Upper lobe of right lung (tissue), 1 donor: Measurements from ENCODE around the gene PCDHGA9. TPM values are rescaled to one million over a fixed set of nuclear protein-coding genes. Genes with fewer than 3 reads are reported as not detected.

Experiments used
- ATAC-seq: fragments of 200-7000 bp; cut with Tn5 transposase; one replicate; pipeline ENCODE4 v1.9.1; 2020; ENCODE audit warnings: mild to moderate bottlenecking, moderate library complexity
- DNase-seq: peaks from one replicate; pipeline ENCODE4 v3.0.0-alpha.2; 2020
- H3K27ac ChIP-seq: fragments of 200-600 bp; one replicate; pipeline ENCODE4 v1.8.0; 2022
- H3K27me3 ChIP-seq: fragments of 200-600 bp; one replicate; pipeline ENCODE4 v1.8.0; 2022; ENCODE audit warnings: mild to moderate bottlenecking
- H3K36me3 ChIP-seq: fragments of 200-600 bp; one replicate; pipeline ENCODE4 v1.8.0; 2022
- H3K4me1 ChIP-seq: fragments of 200-600 bp; one replicate; pipeline ENCODE4 v1.8.0; 2022
- H3K4me3 ChIP-seq: fragments of 200-600 bp; one replicate; pipeline ENCODE4 v1.8.0; 2022; ENCODE audit warnings: mild to moderate bottlenecking
- H3K9me3 ChIP-seq: fragments of 200-600 bp; one replicate; pipeline ENCODE4 v1.8.0; 2022
- intact Hi-C: fragments of 100-400 bp; cut with DNase I; formaldehyde crosslinking; loops from one replicate; pipeline ENCODE4 v1.11.0; 2022
- total RNA-seq: library from RNA; stranded (reverse); fragmentation: NEBNext Ultra II Directional; extraction: Animal tissue kit (Norgen Biotek cat#: 25700); gene quantifications from one replicate; pipeline ENCODE4 v1.2.1, GENCODE V29; 2021
- TF ChIP-seq, protein P1 (sequence below): fragments of 200-600 bp; IDR thresholded peaks from one replicate; pipeline ENCODE4 v1.8.0; 2022; ENCODE audit warnings: antibody characterized with exemption
- donor health status: DM: no; HTN: yes; CAD: no; lungs with severe emphysema.

Gene PCDHGA9
- total RNA-seq, 1 donor from 2014 or later = 5.4 TPM

DNA sequence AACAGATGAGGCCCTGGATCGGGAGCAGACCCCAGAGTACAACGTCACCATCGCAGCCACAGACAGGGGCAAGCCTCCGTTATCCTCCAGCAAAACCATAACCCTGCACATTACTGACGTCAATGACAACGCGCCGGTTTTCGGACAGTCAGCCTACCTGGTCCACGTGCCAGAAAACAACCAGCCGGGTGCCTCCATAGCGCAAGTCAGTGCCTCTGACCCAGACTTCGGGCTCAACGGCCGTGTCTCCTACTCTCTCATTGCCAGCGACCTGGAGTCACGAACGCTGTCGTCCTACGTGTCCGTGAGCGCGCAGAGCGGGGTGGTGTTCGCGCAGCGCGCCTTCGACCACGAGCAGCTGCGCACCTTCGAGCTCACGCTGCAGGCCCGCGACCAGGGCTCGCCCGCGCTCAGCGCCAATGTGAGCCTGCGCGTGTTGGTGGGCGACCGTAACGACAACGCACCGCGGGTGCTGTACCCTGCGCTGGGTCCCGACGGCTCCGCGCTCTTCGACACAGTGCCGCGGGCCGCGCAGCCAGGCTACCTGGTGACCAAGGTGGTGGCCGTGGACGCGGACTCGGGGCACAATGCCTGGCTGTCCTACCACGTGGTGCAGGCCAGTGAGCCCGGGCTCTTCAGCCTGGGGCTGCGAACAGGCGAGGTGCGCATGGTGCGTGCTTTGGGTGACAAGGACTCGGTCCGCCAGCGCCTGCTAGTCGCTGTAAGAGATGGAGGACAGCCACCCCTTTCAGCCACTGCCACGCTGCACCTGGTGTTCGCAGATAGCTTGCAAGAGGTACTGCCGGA, 16.7 kb downstream of the PCDHGA9 start:
- no peak overlapping the region for H3K27ac ChIP-seq
- H3K4me1 ChIP-seq = no peaks in the 10 kb centered on the region
- DNase-seq = no peak
- H3K4me3 ChIP-seq = no peak overlapping the region
- H3K9me3 ChIP-seq = peaks cover 65% of the 10 kb centered on the region
- intact Hi-C loops = no loop called here
- H3K36me3 ChIP-seq = no peaks in the 10 kb centered on the region
- TF ChIP-seq, protein P1, sequence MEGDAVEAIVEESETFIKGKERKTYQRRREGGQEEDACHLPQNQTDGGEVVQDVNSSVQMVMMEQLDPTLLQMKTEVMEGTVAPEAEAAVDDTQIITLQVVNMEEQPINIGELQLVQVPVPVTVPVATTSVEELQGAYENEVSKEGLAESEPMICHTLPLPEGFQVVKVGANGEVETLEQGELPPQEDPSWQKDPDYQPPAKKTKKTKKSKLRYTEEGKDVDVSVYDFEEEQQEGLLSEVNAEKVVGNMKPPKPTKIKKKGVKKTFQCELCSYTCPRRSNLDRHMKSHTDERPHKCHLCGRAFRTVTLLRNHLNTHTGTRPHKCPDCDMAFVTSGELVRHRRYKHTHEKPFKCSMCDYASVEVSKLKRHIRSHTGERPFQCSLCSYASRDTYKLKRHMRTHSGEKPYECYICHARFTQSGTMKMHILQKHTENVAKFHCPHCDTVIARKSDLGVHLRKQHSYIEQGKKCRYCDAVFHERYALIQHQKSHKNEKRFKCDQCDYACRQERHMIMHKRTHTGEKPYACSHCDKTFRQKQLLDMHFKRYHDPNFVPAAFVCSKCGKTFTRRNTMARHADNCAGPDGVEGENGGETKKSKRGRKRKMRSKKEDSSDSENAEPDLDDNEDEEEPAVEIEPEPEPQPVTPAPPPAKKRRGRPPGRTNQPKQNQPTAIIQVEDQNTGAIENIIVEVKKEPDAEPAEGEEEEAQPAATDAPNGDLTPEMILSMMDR = no peak
- ATAC-seq = no peak
- H3K27me3 ChIP-seq = peaks cover 9% of the 10 kb centered on the region

DNA sequence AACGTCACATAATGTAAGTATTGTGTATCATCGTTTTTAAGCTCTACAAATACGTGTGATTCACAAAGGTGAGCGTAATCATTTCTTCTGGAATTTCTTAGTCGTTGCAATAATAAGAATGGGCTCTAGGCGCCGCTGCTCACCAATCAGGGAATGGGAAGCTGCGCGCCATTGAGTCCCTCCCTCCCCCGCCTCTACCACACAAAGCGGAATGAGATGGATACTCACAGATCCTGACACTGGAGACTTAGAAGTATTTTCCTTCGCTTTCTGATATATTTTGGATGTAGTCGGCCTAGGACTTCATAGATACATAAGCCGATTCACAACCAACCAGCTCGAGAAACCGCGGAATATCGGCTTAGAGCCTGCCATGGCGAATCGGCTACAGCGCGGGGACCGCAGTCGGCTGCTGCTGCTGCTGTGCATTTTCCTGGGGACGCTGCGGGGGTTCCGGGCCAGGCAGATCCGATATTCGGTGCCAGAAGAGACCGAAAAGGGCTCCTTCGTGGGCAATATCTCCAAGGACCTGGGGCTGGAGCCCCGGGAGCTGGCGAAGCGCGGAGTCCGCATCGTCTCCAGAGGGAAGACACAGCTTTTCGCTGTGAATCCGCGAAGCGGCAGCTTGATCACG, 18.4 kb downstream of the PCDHGA9 start, which contains the start of gene PCDHGA11:
Gene PCDHGA11 (plus strand): TSS at position 197 of the 634 bp plus-strand sequence. CDS start 177 bp downstream, at position 374.
- DNase-seq = no peak

DNA sequence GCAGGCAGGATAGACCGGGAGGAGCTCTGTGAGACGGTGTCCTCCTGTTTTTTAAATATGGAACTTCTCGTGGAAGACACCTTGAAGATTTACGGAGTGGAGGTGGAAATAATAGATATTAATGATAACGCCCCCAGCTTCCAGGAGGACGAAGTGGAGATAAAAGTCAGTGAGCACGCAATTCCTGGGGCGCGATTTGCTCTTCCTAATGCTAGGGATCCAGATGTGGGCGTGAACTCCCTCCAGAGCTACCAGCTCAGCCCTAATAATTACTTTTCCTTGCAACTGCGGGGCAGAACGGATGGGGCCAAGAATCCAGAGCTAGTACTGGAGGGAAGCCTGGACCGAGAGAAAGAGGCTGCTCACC, 18.9 kb downstream of the PCDHGA9 start:
- peak overlapping the region; percentile 37 for H3K4me3 ChIP-seq
- TF ChIP-seq, protein P1 = no peak
- ATAC-seq (no peak), DNase-seq (no peak)
- peaks cover 78% of the 10 kb centered on the region for H3K9me3 ChIP-seq
- no peaks in the 10 kb centered on the region for H3K4me1 ChIP-seq
- no peaks in the 10 kb centered on the region for H3K36me3 ChIP-seq
- H3K27ac ChIP-seq = no peak overlapping the region
- intact Hi-C loops = no loop called here
- H3K27me3 ChIP-seq = peaks cover 9% of the 10 kb centered on the region

More for the DNA sequence above, 18.4 kb downstream of the PCDHGA9 start, which contains the start of gene PCDHGA11:
- ATAC-seq = peak; percentile 88
- TF ChIP-seq, protein P1 = peak; percentile 51
- Histone ChIP-seq H3K4me1 (no peaks in the 10 kb centered on the region), H3K36me3 (no peaks in the 10 kb centered on the region), H3K27ac (no peak within 1 kb of the TSS), H3K27me3 (peaks cover 9% of the 10 kb centered on the region), H3K4me3 (peak within 1 kb of the TSS; percentile 37), H3K9me3 (peaks cover 73% of the 10 kb centered on the region)
- intact Hi-C loops = no loop called here

DNA sequence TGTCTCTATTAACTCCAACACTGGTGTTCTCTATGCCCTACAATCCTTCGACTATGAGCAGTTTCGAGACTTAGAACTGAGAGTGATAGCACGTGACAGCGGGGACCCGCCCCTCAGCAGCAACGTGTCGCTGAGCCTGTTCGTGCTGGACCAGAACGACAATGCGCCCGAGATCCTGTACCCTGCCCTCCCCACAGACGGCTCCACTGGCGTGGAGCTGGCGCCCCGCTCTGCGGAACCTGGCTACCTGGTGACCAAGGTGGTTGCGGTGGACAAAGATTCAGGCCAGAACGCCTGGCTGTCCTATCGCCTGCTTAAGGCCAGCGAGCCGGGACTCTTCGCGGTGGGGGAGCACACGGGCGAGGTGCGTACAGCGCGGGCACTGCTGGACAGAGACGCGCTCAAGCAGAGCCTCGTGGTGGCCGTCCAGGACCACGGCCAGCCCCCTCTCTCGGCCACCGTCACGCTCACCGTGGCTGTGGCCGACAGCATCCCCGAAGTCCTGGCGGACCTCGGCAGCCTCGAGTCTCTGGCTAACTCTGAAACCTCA, 20.2 kb downstream of the PCDHGA9 start:
- intact Hi-C loops = no loop called here
- no peak overlapping the region for H3K27ac ChIP-seq
- no peak for ATAC-seq

DNA sequence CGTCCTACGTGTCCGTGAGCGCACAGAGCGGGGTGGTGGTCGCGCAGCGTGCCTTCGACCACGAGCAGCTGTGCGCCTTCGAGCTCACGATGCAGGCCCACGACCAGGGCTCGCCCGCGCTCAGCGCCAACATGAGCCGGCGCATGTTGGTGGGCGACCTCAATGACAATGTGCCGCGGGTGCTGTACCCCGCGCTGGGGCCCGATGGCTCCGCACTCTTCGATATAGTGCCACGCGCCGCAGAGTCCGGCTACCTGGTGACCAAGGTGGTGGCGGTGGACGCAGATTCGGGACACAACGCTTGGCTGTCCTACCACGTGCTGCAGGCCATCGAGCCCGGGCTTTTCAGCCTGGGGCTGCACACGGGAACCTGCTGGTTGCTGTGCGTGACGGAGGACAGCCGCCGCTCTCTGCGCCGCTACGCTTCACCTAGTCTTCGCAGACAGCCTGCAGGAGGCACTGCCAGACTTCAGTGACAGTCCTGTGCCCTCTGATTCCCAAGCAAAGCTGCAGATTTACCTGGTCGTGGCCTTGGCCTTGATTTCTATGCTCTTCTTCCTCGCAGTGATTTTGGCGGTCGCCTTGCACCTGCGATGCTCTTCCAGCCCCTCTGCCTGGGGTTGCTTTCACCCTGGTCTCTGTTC, 25.3 kb downstream of the PCDHGA9 start:
- intact Hi-C loops = no loop called here
- TF ChIP-seq, protein P1 = no peak
- Histone ChIP-seq H3K27ac (no peak overlapping the region), H3K27me3 (no peaks in the 10 kb centered on the region), H3K4me1 (no peaks in the 10 kb centered on the region), H3K36me3 (no peaks in the 10 kb centered on the region), H3K9me3 (peaks cover 60% of the 10 kb centered on the region), H3K4me3 (no peak overlapping the region)
- ATAC-seq (no peak), DNase-seq (no peak)

More for the DNA sequence above, 20.2 kb downstream of the PCDHGA9 start:
- TF ChIP-seq, protein P1 = no peak
- DNase-seq = no peak
- Histone ChIP-seq H3K27me3 (peaks cover 9% of the 10 kb centered on the region), H3K4me1 (no peaks in the 10 kb centered on the region), H3K36me3 (no peaks in the 10 kb centered on the region), H3K4me3 (no peak overlapping the region), H3K9me3 (peaks cover 82% of the 10 kb centered on the region)
